IMR-90 (cell line): ENCODE results near the gene PGA4.

Source experiments
- BHLHE40 ChIP-seq: fragments of 150-350 bp; IDR thresholded peaks from 2 replicates; pipeline ENCODE4 v1.6.1; 2016; ENCODE audit warnings: mild to moderate bottlenecking, low read depth, low read length
- CHD1 ChIP-seq: IDR thresholded peaks from 2 replicates; pipeline ENCODE4 v1.6.1; 2012; ENCODE audit warnings: low read depth, low read length, improper control_type of control experiment
- CTCF ChIP-seq: conservative IDR thresholded peaks from 2 replicates; pipeline ENCODE4 v1.5.1; 2012; ENCODE audit warnings: mild to moderate bottlenecking, low read depth, low read length, improper control_type of control experiment
- FOS ChIP-seq: fragments of 150-350 bp; IDR thresholded peaks from 2 replicates; pipeline ENCODE4 v1.6.1; 2016; ENCODE audit warnings: low read depth, low read length
- MAFK ChIP-seq: IDR thresholded peaks from 2 replicates; pipeline ENCODE4 v1.6.1; 2012; ENCODE audit warnings: low read depth, low read length, improper control_type of control experiment
- MXI1 ChIP-seq: IDR thresholded peaks from 2 replicates; pipeline ENCODE4 v1.6.1; 2012; ENCODE audit warnings: low read depth, mild to moderate bottlenecking, low read length, moderate library complexity, borderline replicate concordance
- POLR2A ChIP-seq: IDR thresholded peaks from 2 replicates; pipeline ENCODE4 v1.6.1; 2012; ENCODE audit warnings: mild to moderate bottlenecking, low read depth, low read length
- RCOR1 ChIP-seq: IDR thresholded peaks from 2 replicates; pipeline ENCODE4 v1.6.1; 2012; ENCODE audit warnings: mild to moderate bottlenecking, low read length, improper control_type of control experiment; ENCODE audit not compliant: insufficient replicate concordance
- RFX5 ChIP-seq: IDR thresholded peaks from 2 replicates; pipeline ENCODE4 v1.8.0; 2012; ENCODE audit warnings: low read depth, mild to moderate bottlenecking, low read length, moderate library complexity
- USF2 ChIP-seq: fragments of 150-350 bp; IDR thresholded peaks from 2 replicates; pipeline ENCODE4 v1.6.1; 2017; ENCODE audit warnings: mild to moderate bottlenecking, antibody characterized with exemption, low read length, low read depth

GRCh38 chr11:61265357-61265756 is 43.2 kb downstream of the PGA4 start:
- TF ChIP-seq POLR2A (no peak), CTCF (no peak), RCOR1 (no peak), BHLHE40 (no peak), RFX5 (no peak), MXI1 (no peak), FOS (no peak), MAFK (no peak), USF2 (no peak), CHD1 (no peak)
